Neural progenitor cell (in vitro differentiated cells): ENCODE measurements around the gene SPRED1. TPM values are rescaled to one million over a fixed set of nuclear protein-coding genes. Genes with fewer than 3 reads are reported as not detected.

ENCODE experiments used
- DNase-seq: peaks from one replicate; pipeline ENCODE4 v3.0.0-alpha.2; 2016; ENCODE audit warnings: low spot score
- H2AFZ ChIP-seq: fragments of 200-600 bp; sonication (generic); replicated peaks from 2 replicates; pipeline ENCODE4 v1.6.1; 2016; ENCODE audit warnings: antibody characterized with exemption
- H3F3A ChIP-seq: fragments of 200-600 bp; sonication (generic); 2 replicates; pipeline ENCODE4 v1.6.1; 2016; ENCODE audit warnings: antibody characterized with exemption, low read depth
- H3K27ac ChIP-seq: fragments of 200-600 bp; sonication (generic); 2 replicates; pipeline ENCODE4 v1.5.1; 2016; ENCODE audit warnings: mild to moderate bottlenecking
- H3K27me3 ChIP-seq: fragments of 200-600 bp; sonication (generic); 2 replicates; pipeline ENCODE4 v1.6.1; 2016; ENCODE audit warnings: mild to moderate bottlenecking, moderate library complexity
- H3K36me3 ChIP-seq: fragments of 200-600 bp; sonication (generic); 2 replicates; pipeline ENCODE4 v1.5.1; 2016
- H3K4me1 ChIP-seq: fragments of 200-600 bp; sonication (generic); 2 replicates; pipeline ENCODE4 v1.6.1; 2016; ENCODE audit warnings: mixed run types
- H3K4me2 ChIP-seq: fragments of 200-600 bp; sonication (generic); 2 replicates; pipeline ENCODE4 v1.6.1; 2016
- H3K4me3 ChIP-seq: fragments of 200-600 bp; sonication (generic); 2 replicates; pipeline ENCODE4 v1.5.1; 2016
- H3K79me2 ChIP-seq: fragments of 200-600 bp; sonication (generic); 2 replicates; pipeline ENCODE4 v1.6.1; 2016; ENCODE audit warnings: low read depth
- H3K9ac ChIP-seq: fragments of 200-600 bp; sonication (generic); 2 replicates; pipeline ENCODE4 v1.6.1; 2016
- H3K9me3 ChIP-seq: fragments of 200-600 bp; sonication (generic); 2 replicates; pipeline ENCODE4 v1.5.1; 2016; ENCODE audit warnings: low read depth
- H4K20me1 ChIP-seq: fragments of 200-600 bp; sonication (generic); 2 replicates; pipeline ENCODE4 v1.6.1; 2016; ENCODE audit warnings: low read depth
- H3K27ac Mint-ChIP-seq: 3 replicates; pipeline ENCODE4 v1.8.0; 2021; ENCODE audit warnings: mixed read lengths
- H3K27me3 Mint-ChIP-seq: 2 replicates; pipeline ENCODE4 v1.8.0; 2022; ENCODE audit warnings: low read depth, mild to moderate bottlenecking, inconsistent platforms, moderate library complexity, mixed read lengths; ENCODE audit not compliant: insufficient read depth
- H3K36me3 Mint-ChIP-seq: 3 replicates; pipeline ENCODE4 v1.8.0; 2021; ENCODE audit warnings: mixed read lengths
- H3K4me1 Mint-ChIP-seq: 3 replicates; pipeline ENCODE4 v1.8.0; 2021; ENCODE audit warnings: mixed read lengths
- H3K4me3 Mint-ChIP-seq: 3 replicates; pipeline ENCODE4 v1.8.0; 2021; ENCODE audit warnings: mild to moderate bottlenecking, moderate library complexity, mixed read lengths
- H3K9me3 Mint-ChIP-seq: 3 replicates; pipeline ENCODE4 v1.8.0; 2020; ENCODE audit warnings: mixed read lengths
- EZH2 ChIP-seq: fragments of 200-600 bp; sonication (generic); IDR thresholded peaks from 2 replicates; pipeline ENCODE4 v1.6.1; 2017; ENCODE audit warnings: antibody characterized with exemption, mild to moderate bottlenecking, moderate library complexity
- EZH2phosphoT487 ChIP-seq: fragments of 200-600 bp; sonication (generic); IDR thresholded peaks from 2 replicates; pipeline ENCODE4 v1.6.1; 2017; ENCODE audit warnings: antibody characterized with exemption
- total RNA-seq: library from RNA; depleted of rRNA; stranded (reverse); fragments of >200 nt; gene quantifications from 2 replicates; pipeline ENCODE4 v1.2.3, GENCODE V29; 2015; ENCODE audit warnings: low replicate concordance
- TF ChIP-seq, protein P1 (sequence below): fragments of 200-600 bp; sonication (generic); IDR thresholded peaks from 2 replicates; pipeline ENCODE4 v1.5.1; 2017; ENCODE audit warnings: antibody characterized with exemption, mild to moderate bottlenecking

Gene SPRED1
- total RNA-seq, 1 donor from 2014 or later: 49.3 TPM

DNA sequence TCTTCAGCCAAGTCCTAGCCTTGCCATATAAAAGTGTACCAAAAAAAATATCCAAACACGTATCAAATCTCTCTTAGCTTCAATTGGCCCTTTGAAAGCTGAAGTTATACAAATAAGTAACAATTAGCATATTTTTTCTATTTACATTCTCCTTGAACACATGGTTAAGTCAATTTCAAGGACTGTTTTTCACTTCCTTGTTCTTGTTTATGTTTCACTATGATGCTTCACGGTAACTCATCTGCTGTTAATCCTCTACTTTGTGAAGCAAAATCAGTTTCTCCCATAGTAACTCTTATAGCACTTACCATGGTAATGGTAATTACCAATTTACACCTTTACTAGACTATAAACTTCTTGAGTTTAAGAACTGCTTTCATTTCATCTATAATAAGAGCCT lies 10.6 kb upstream of the SPRED1 start:
- no peaks in the 10 kb centered on the region for H3K9me3 ChIP-seq
- H3K27ac Mint-ChIP-seq: no peak overlapping the region
- no peaks in the 10 kb centered on the region for H3K36me3 ChIP-seq
- H3K36me3 Mint-ChIP-seq: no peaks in the 10 kb centered on the region
- no peak overlapping the region for H3K9ac ChIP-seq
- H3K27ac ChIP-seq: no peak overlapping the region
- no peak overlapping the region for H3K4me2 ChIP-seq
- peaks cover 2% of the 10 kb centered on the region for H3K27me3 Mint-ChIP-seq
- TF ChIP-seq EZH2 (no peak), EZH2phosphoT487 (no peak)
- TF ChIP-seq, protein P1, sequence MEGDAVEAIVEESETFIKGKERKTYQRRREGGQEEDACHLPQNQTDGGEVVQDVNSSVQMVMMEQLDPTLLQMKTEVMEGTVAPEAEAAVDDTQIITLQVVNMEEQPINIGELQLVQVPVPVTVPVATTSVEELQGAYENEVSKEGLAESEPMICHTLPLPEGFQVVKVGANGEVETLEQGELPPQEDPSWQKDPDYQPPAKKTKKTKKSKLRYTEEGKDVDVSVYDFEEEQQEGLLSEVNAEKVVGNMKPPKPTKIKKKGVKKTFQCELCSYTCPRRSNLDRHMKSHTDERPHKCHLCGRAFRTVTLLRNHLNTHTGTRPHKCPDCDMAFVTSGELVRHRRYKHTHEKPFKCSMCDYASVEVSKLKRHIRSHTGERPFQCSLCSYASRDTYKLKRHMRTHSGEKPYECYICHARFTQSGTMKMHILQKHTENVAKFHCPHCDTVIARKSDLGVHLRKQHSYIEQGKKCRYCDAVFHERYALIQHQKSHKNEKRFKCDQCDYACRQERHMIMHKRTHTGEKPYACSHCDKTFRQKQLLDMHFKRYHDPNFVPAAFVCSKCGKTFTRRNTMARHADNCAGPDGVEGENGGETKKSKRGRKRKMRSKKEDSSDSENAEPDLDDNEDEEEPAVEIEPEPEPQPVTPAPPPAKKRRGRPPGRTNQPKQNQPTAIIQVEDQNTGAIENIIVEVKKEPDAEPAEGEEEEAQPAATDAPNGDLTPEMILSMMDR: no peak
- H3K4me3 Mint-ChIP-seq: no peak overlapping the region
- no peak overlapping the region for H3K4me3 ChIP-seq
- no peaks in the 10 kb centered on the region for H3K9me3 Mint-ChIP-seq
- H3F3A ChIP-seq: no peaks in the 10 kb centered on the region
- DNase-seq: no peak
- H3K27me3 ChIP-seq: no peaks in the 10 kb centered on the region
- H2AFZ ChIP-seq: no peak overlapping the region
- H3K79me2 ChIP-seq: no peaks in the 10 kb centered on the region
- H3K4me1 Mint-ChIP-seq: peaks cover 6% of the 10 kb centered on the region
- no peaks in the 10 kb centered on the region for H4K20me1 ChIP-seq
- H3K4me1 ChIP-seq: peaks cover 3% of the 10 kb centered on the region

DNA sequence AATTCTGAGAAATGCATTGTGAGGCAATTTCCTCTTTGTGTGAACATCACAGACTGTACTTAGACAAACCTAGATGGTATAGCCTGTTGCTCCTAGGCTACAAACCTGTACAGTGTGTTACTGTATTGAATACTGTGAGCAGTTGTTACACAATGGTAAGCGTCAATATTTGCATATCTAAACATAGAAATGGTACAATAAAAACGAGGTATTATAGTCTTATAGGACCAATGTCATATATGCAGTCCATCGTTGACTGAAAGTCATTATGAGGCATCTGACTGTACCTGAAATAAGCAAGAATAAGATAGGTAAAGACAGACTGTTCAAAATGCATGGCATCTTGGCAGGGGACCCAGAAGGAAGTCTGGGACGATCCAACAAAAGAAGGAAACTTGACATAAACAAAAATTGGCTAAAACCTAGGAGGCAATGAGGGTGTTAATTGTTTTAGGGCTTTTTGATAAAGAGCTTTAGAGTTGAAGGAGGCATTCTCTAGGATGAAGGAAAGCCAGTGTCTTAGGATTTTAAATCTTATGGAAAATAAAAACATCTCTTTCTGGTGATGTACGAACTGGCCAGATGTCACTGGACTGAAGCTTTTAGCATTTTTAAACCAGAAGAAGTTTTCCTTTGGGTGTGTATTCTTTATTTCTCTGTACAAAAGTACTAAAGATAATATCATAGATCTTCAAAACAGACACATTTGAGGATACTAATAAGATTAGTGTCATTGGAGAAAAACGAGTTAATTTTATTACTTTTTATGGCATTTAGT lies 9.2 kb upstream of the SPRED1 start:
- H3K9ac ChIP-seq: no peak overlapping the region
- Mint-ChIP-seq H3K9me3 (no peaks in the 10 kb centered on the region), H3K27ac (no peak overlapping the region), H3K4me1 (peaks cover 8% of the 10 kb centered on the region), H3K36me3 (no peaks in the 10 kb centered on the region), H3K4me3 (no peak overlapping the region), H3K27me3 (peaks cover 2% of the 10 kb centered on the region)
- TF ChIP-seq EZH2 (no peak), EZH2phosphoT487 (no peak)
- TF ChIP-seq, protein P1: no peak
- H3K9me3 ChIP-seq: no peaks in the 10 kb centered on the region
- no peak overlapping the region for H2AFZ ChIP-seq
- no peak overlapping the region for H3K4me3 ChIP-seq
- no peaks in the 10 kb centered on the region for H3K79me2 ChIP-seq
- no peak overlapping the region for H3K27ac ChIP-seq
- no peaks in the 10 kb centered on the region for H4K20me1 ChIP-seq
- H3K27me3 ChIP-seq: no peaks in the 10 kb centered on the region
- peaks cover 9% of the 10 kb centered on the region for H3K4me1 ChIP-seq
- H3K4me2 ChIP-seq: no peak overlapping the region
- no peaks in the 10 kb centered on the region for H3K36me3 ChIP-seq
- H3F3A ChIP-seq: peaks cover 3% of the 10 kb centered on the region
- DNase-seq: no peak

DNA sequence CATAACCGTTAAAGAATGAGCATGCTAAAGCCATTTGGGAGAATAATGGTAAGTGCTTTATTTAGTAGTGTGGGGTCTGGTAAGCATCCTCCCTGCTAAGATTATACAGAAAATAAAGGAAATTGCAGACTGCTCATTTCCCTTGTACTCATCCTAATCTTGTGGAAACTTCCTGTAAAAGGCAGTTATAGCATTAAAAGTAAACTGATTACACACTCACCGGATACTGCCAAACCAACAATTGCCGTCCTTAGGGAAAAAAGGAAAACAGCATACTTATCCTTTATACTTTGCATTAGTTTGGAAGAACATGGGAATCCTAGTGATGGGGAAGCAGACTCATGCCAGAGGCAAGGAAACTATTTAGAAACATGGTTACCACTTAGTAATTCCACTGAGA lies 5.3 kb upstream of the SPRED1 start:
- Mint-ChIP-seq H3K27ac (no peak overlapping the region), H3K36me3 (no peaks in the 10 kb centered on the region), H3K27me3 (peaks cover 11% of the 10 kb centered on the region), H3K4me3 (no peak overlapping the region), H3K4me1 (peaks cover 38% of the 10 kb centered on the region), H3K9me3 (no peaks in the 10 kb centered on the region)
- Histone ChIP-seq H3K9me3 (no peaks in the 10 kb centered on the region), H3K27ac (no peak overlapping the region), H3K9ac (no peak overlapping the region), H3K4me2 (no peak overlapping the region), H3K4me3 (no peak overlapping the region), H3F3A (peaks cover 29% of the 10 kb centered on the region), H3K79me2 (peaks cover 1% of the 10 kb centered on the region), H3K4me1 (peaks cover 28% of the 10 kb centered on the region), H3K27me3 (no peaks in the 10 kb centered on the region), H3K36me3 (no peaks in the 10 kb centered on the region), H4K20me1 (no peaks in the 10 kb centered on the region), H2AFZ (no peak overlapping the region)
- TF ChIP-seq, protein P1: no peak
- no peak for TF ChIP-seq EZH2
- no peak for TF ChIP-seq EZH2phosphoT487
- DNase-seq: no peak
